Choroid plexus epithelial cell (primary cell): ENCODE measurements around the gene AVEN.

Experiments used
- DNase-seq: peaks from one replicate; pipeline ENCODE4 v3.0.0-alpha.2; 2010; ENCODE audit warnings: low read depth
- H3K4me3 ChIP-seq: 2 replicates; pipeline ENCODE4 v1.5.1; 2011; ENCODE audit warnings: low read depth, mild to moderate bottlenecking, control low read depth, low read length, moderate library complexity
- TF ChIP-seq, protein P1 (sequence below): conservative IDR thresholded peaks from 2 replicates; pipeline ENCODE4 v1.5.1; 2011; ENCODE audit warnings: low read depth, mild to moderate bottlenecking, control low read depth, inconsistent platforms, low read length, moderate library complexity

The AVEN gene

DNA sequence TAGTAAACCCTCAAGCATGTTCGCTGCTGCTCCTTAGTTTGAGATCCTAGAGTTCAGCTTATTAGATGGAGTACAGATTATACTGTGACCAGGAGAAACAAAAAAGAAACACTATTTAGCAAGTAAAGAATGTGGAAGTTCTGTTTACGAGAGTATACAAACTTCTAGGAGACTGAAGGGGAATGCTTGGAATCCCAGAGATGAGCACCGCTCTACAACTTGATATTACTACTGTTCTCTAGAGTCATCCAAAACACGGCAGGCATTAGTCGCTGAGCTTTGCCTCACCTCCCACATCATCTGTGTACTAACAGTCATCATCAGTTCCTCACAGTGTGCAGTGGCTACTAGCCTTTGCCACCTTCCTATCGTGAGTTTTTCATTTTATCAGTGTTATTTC, 192.1 kb downstream of the AVEN start:
- H3K4me3 ChIP-seq, result no peak overlapping the region
- TF ChIP-seq, protein P1, sequence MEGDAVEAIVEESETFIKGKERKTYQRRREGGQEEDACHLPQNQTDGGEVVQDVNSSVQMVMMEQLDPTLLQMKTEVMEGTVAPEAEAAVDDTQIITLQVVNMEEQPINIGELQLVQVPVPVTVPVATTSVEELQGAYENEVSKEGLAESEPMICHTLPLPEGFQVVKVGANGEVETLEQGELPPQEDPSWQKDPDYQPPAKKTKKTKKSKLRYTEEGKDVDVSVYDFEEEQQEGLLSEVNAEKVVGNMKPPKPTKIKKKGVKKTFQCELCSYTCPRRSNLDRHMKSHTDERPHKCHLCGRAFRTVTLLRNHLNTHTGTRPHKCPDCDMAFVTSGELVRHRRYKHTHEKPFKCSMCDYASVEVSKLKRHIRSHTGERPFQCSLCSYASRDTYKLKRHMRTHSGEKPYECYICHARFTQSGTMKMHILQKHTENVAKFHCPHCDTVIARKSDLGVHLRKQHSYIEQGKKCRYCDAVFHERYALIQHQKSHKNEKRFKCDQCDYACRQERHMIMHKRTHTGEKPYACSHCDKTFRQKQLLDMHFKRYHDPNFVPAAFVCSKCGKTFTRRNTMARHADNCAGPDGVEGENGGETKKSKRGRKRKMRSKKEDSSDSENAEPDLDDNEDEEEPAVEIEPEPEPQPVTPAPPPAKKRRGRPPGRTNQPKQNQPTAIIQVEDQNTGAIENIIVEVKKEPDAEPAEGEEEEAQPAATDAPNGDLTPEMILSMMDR, result no peak
- DNase-seq, result peak; percentile 35

DNA sequence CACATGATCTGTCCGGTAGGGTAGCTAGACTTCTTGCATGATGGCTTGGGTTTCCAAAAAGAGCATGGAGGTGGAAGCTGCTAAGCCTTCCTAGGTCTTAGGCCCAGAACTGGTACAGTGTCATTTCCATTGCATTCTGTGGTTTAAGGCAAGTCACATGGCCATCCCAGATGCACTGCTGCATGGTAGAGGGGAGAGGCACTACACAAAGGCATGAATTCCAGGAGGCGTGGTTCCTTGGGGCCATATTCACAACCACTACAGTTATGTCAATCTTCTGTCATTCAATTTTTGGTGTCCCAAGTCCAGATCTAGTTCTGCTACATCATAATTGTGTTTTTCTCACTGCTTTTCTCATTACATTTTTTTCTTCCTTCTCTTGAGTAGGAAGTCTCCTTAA, 192.9 kb downstream of the AVEN start:
- no peak for DNase-seq
- TF ChIP-seq, protein P1, result no peak

DNA sequence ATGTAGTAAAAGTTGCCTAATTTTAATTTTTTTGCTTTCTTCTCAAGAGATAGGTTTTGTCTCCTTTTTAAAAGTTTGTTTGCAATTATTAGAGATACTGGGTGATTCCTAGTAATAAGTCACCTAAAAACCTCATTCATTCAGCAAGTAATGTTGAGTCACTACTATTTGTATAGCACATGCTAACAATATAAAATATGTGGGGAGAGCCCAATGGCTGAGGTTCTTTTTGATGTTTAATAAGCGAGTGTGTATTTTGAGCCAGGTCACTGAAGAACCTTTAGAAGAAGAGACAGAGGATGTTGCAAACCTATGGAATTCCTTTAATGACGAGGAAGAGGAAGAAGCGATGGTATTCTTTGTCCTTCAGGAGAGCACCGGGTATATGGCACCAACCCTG, 194.4 kb downstream of the AVEN start:
- TF ChIP-seq, protein P1, result no peak
- DNase-seq, result no peak
- H3K4me3 ChIP-seq, result no peak overlapping the region

More for the DNA sequence above, 192.9 kb downstream of the AVEN start:
- H3K4me3 ChIP-seq, result no peak overlapping the region

DNA sequence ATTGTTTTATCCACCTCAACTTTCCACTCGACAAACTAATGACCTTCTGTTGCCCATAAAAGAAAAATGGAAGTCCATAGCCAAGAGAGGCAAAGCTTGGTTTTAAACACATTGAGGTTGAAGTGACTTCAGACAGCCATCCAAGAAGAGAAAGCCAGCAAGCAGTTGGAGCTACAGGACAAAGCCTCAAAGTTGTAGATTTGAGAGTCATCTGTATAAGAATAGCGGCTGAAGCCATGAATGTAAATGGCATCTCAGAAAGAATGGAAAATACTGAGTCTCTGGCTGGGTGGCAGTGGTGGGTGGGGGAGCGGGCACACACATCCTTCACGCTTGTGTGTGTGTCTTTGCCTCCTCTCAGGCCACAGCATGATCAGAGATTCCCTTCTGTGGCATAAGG, 194.8 kb downstream of the AVEN start:
- DNase-seq, result no peak
- no peak overlapping the region for H3K4me3 ChIP-seq
- TF ChIP-seq, protein P1, result no peak

DNA sequence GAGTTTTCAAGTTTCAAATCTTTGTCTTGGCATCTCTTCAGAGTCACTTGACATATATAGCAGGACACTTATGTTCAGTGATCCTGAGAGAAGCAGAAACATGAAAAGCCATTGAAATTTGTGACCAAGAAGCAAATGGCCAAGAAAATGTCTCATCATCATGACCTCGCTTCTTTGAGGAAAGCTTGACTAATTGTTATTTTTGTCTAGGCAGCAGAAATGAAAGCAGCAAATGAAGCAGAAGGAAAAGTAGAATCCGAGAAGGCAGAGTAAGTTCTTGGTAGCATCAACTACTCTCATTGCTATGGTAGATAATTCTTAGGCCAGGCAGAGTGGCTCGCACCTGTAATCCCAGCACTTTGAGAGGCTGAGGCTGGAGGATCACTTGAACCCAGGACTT, 198.4 kb downstream of the AVEN start:
- H3K4me3 ChIP-seq, result no peak overlapping the region
- TF ChIP-seq, protein P1, result no peak
- no peak for DNase-seq

DNA sequence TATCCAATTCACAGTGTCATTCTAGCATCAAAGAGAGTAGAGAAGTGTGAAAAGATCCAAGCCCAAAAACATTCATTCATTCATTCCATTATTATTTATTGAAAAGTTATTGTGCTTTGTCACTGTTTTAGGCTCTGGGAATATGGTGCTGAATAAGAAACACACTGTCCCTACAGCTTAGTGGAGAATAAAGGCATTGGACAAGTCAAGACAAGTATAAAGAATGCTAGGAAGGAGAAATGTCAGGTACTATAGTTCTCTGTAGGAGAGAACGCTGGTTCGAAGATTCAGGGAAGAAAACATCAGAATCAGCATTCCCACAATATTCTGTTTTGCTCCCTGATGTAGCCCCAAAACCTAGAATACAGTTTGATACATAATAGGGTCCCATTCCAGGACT, 199.5 kb downstream of the AVEN start:
- no peak overlapping the region for H3K4me3 ChIP-seq
- TF ChIP-seq, protein P1, result no peak
- DNase-seq, result no peak

DNA sequence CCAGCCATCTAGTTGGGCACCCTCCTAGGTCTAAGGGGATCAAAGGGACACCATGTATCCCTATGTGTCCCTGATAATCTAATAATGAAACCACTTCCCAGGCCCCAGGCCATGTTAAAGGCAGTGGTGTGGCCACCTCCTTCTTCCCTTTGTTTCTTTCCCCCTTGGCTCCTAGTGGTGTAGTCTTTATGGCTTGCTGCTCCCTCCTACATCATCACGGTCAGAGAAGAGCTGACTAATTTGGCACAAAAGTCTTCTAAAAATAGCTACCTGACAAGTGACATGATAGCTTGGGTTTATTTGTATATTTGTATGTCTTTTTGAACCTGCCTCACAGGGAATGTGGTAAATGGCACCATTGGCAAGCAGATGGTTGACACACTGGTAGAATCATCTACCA, 201.7 kb downstream of the AVEN start:
- TF ChIP-seq, protein P1, result no peak
- no peak for DNase-seq
- H3K4me3 ChIP-seq, result no peak overlapping the region
